ENCODE measurements around the gene EGFR.
A peak's percentile ranks its signal among the peaks of the same experiment; 100 is the strongest.

EGFR gene

GRCh38 chr7:55018361-55019190 lies at the start of gene EGFR:
EGFR (plus strand) TSS chr7:55019017; CDS start chr7:55019278, 261 bp downstream.
- DNase-seq = peak; percentile 62

GRCh38 chr7:54969208-54969967 lies 49.4 kb upstream of the EGFR start:
- DNase-seq = no peak

- DNase-seq = no peak
Measured at GRCh38 chr7:54972733-54973294, 46.0 kb upstream of the EGFR start.

GRCh38 chr7:54978364-54979116 lies 40.3 kb upstream of the EGFR start:
- no peak for DNase-seq

GRCh38 chr7:54980521-54980920 lies 38.3 kb upstream of the EGFR start:
- no peak for DNase-seq

GRCh38 chr7:54981913-54982312 lies 36.9 kb upstream of the EGFR start:
- DNase-seq = no peak

GRCh38 chr7:54985426-54986330 lies 33.1 kb upstream of the EGFR start:
- DNase-seq = no peak

GRCh38 chr7:54986716-54987115 lies 32.1 kb upstream of the EGFR start:
- DNase-seq = no peak

GRCh38 chr7:54987772-54988171 lies 31.0 kb upstream of the EGFR start:
- no peak for DNase-seq

- no peak for DNase-seq
Measured at GRCh38 chr7:54988516-54988915, 30.3 kb upstream of the EGFR start.

GRCh38 chr7:54989453-54990225 lies 29.2 kb upstream of the EGFR start:
- DNase-seq = no peak

- DNase-seq = no peak
Measured at GRCh38 chr7:54991341-54991740, 27.5 kb upstream of the EGFR start.

GRCh38 chr7:54992871-54993475 lies 25.8 kb upstream of the EGFR start:
- DNase-seq = no peak

- DNase-seq = no peak
Measured at GRCh38 chr7:54995166-54995565, 23.7 kb upstream of the EGFR start.

GRCh38 chr7:54995610-54996363 lies 23.0 kb upstream of the EGFR start:
- no peak for DNase-seq

GRCh38 chr7:54996391-54996790 lies 22.4 kb upstream of the EGFR start:
- DNase-seq = no peak

- no peak for DNase-seq
Measured at GRCh38 chr7:55004579-55004978, 14.2 kb upstream of the EGFR start.

- no peak for DNase-seq
Measured at GRCh38 chr7:55005241-55005851, 13.5 kb upstream of the EGFR start.

- no peak for DNase-seq
Measured at GRCh38 chr7:55006499-55006898, 12.3 kb upstream of the EGFR start.

GRCh38 chr7:55013851-55014250 lies 5.0 kb upstream of the EGFR start:
- DNase-seq = no peak

Data from DMS79 treated with DMSO at 0.1 percent for 48 hours (cell line).